HEK293 (cell line): ENCODE results near the gene SLC6A1.
A peak's percentile ranks its signal among the peaks of the same experiment; 100 is the strongest.

Experiments
- CTCF ChIA-PET: fragments of 350-600 bp; formaldehyde crosslinking; extraction: SDS; loops from one replicate; lab custom pipeline; 2021; ENCODE audit warnings: antibody characterized with exemption; lab: Yijun Ruan, JAX
- POLR2A ChIA-PET: fragments of 300-600 bp; formaldehyde crosslinking; extraction: SDS; loops from one replicate; lab custom pipeline; 2020; ENCODE audit warnings: antibody characterized with exemption, inconsistent platforms; lab: Yijun Ruan, JAX
- H3K27ac ChIP-seq: fragments of 200-500 bp; sonication (Bioruptor generic); 2 replicates; pipeline ENCODE4 v1.5.1; 2014; ENCODE audit warnings: low read depth, low read length, control low read depth, inconsistent platforms; ENCODE audit errors: extremely low read depth
- H3K36me3 ChIP-seq, 2 experiments: fragments of 200-500 bp in 1 of 2; sonication (Bioruptor generic) in 1 of 2; 1 replicate in 1 of 2; 2 replicates in 1 of 2; pipeline ENCODE4 v1.5.1; 2014 to 2017; ENCODE audit warnings: inconsistent platforms in 2 of 2, low read length in 2 of 2; ENCODE audit not compliant: control insufficient read depth in 2 of 2, insufficient read depth in 1 of 2
- H3K4me1 ChIP-seq: fragments of 200-500 bp; sonication (Bioruptor generic); 2 replicates; pipeline ENCODE4 v1.5.1; 2014; ENCODE audit warnings: mild to moderate bottlenecking, low read length, inconsistent platforms; ENCODE audit not compliant: control insufficient read depth, insufficient read depth
- H3K4me3 ChIP-seq: 2 replicates; pipeline ENCODE4 v1.5.1; 2011; ENCODE audit warnings: low read depth, mild to moderate bottlenecking, control low read depth, low read length, moderate library complexity
- H3K9me3 ChIP-seq: fragments of 200-500 bp; sonication (Bioruptor generic); 2 replicates; pipeline ENCODE4 v1.5.1; 2014; ENCODE audit warnings: low read depth, low read length, inconsistent platforms; ENCODE audit not compliant: control insufficient read depth, insufficient read depth
- BCL11A ChIP-seq: fragments of 450-650 bp; formaldehyde crosslinking; IDR thresholded peaks from 2 replicates; pipeline ENCODE4 v1.5.1; 2016; ENCODE audit warnings: low read depth, missing biosample characterization, missing genetic modification characterization
- CTCF ChIP-seq: fragments of 450-650 bp; formaldehyde crosslinking; IDR thresholded peaks from 2 replicates; pipeline ENCODE4 v1.5.1; 2016; ENCODE audit warnings: missing biosample characterization, missing genetic modification characterization
- EGR2 ChIP-seq: fragments of 450-650 bp; formaldehyde crosslinking; IDR thresholded peaks from 2 replicates; pipeline ENCODE4 v1.5.1; 2016; ENCODE audit warnings: low read depth, missing biosample characterization, missing genetic modification characterization
- GLIS1 ChIP-seq: fragments of 450-650 bp; formaldehyde crosslinking; IDR thresholded peaks from 2 replicates; pipeline ENCODE4 v1.5.1; 2016; ENCODE audit warnings: missing biosample characterization, missing genetic modification characterization
- HOXC10 ChIP-seq: sonication (generic); formaldehyde crosslinking; IDR thresholded peaks from 2 replicates; pipeline ENCODE4 v1.8.1; 2023; ENCODE audit warnings: mild to moderate bottlenecking, missing genetic modification reagents
- HOXD13 ChIP-seq: sonication (generic); formaldehyde crosslinking; IDR thresholded peaks from 2 replicates; pipeline ENCODE4 v1.8.0; 2022; ENCODE audit warnings: missing genetic modification reagents, borderline replicate concordance
- PRDM4 ChIP-seq: fragments of 450-650 bp; formaldehyde crosslinking; IDR thresholded peaks from 2 replicates; pipeline ENCODE4 v1.5.1; 2017; ENCODE audit warnings: missing biosample characterization, missing genetic modification characterization
- ZBTB10 ChIP-seq: fragments of 450-650 bp; formaldehyde crosslinking; IDR thresholded peaks from 2 replicates; pipeline ENCODE4 v1.5.1; 2016; ENCODE audit warnings: missing biosample characterization, missing genetic modification characterization
- ZFHX2 ChIP-seq: fragments of 450-650 bp; formaldehyde crosslinking; conservative IDR thresholded peaks from 2 replicates; pipeline ENCODE4 v1.5.1; 2016; ENCODE audit warnings: missing biosample characterization, missing genetic modification characterization
- ZFP69B ChIP-seq: fragments of 450-650 bp; formaldehyde crosslinking; IDR thresholded peaks from 2 replicates; pipeline ENCODE4 v1.5.1; 2016; ENCODE audit warnings: missing biosample characterization, missing genetic modification characterization
- ZNF26 ChIP-seq: fragments of 450-650 bp; formaldehyde crosslinking; IDR thresholded peaks from 2 replicates; pipeline ENCODE4 v1.5.1; 2016; ENCODE audit warnings: missing biosample characterization, missing genetic modification characterization
- ZNF280C ChIP-seq: fragments of 450-650 bp; formaldehyde crosslinking; IDR thresholded peaks from 2 replicates; pipeline ENCODE4 v1.5.1; 2016; ENCODE audit warnings: missing biosample characterization, missing genetic modification characterization
- ZNF366 ChIP-seq: fragments of 450-650 bp; formaldehyde crosslinking; conservative IDR thresholded peaks from 2 replicates; pipeline ENCODE4 v1.5.1; 2016; ENCODE audit warnings: missing biosample characterization, missing genetic modification characterization
- ZNF404 ChIP-seq: fragments of 450-650 bp; formaldehyde crosslinking; IDR thresholded peaks from 2 replicates; pipeline ENCODE4 v1.5.1; 2017; ENCODE audit warnings: missing biosample characterization, missing genetic modification characterization
- ZNF426 ChIP-seq: fragments of 450-650 bp; formaldehyde crosslinking; IDR thresholded peaks from 2 replicates; pipeline ENCODE4 v1.5.1; 2017; ENCODE audit warnings: missing biosample characterization, missing genetic modification characterization, mild to moderate bottlenecking, inconsistent platforms, moderate library complexity
- ZNF473 ChIP-seq: fragments of 450-650 bp; formaldehyde crosslinking; IDR thresholded peaks from 2 replicates; pipeline ENCODE4 v1.5.1; 2017; ENCODE audit warnings: missing biosample characterization, missing genetic modification characterization
- ZNF488 ChIP-seq: fragments of 450-650 bp; formaldehyde crosslinking; IDR thresholded peaks from 2 replicates; pipeline ENCODE4 v1.5.1; 2016; ENCODE audit warnings: missing biosample characterization, missing genetic modification characterization
- ZNF514 ChIP-seq: fragments of 450-650 bp; formaldehyde crosslinking; IDR thresholded peaks from 2 replicates; pipeline ENCODE4 v1.5.1; 2016; ENCODE audit warnings: missing biosample characterization, missing genetic modification characterization
- ZNF580 ChIP-seq: fragments of 450-650 bp; formaldehyde crosslinking; IDR thresholded peaks from 2 replicates; pipeline ENCODE4 v1.5.1; 2016; ENCODE audit warnings: missing biosample characterization, missing genetic modification characterization
- ZNF629 ChIP-seq: fragments of 450-650 bp; formaldehyde crosslinking; IDR thresholded peaks from 2 replicates; pipeline ENCODE4 v1.5.1; 2017; ENCODE audit warnings: missing biosample characterization, missing genetic modification characterization
- ZNF664 ChIP-seq: fragments of 450-650 bp; formaldehyde crosslinking; IDR thresholded peaks from 2 replicates; pipeline ENCODE4 v1.5.1; 2016; ENCODE audit warnings: missing biosample characterization, missing genetic modification characterization
- ZNF747 ChIP-seq: fragments of 450-650 bp; formaldehyde crosslinking; IDR thresholded peaks from 2 replicates; pipeline ENCODE4 v1.5.1; 2016; ENCODE audit warnings: missing biosample characterization, missing genetic modification characterization
- ZNF768 ChIP-seq: fragments of 450-650 bp; formaldehyde crosslinking; IDR thresholded peaks from 2 replicates; pipeline ENCODE4 v1.5.1; 2018; ENCODE audit warnings: missing biosample characterization, mild to moderate bottlenecking, missing genetic modification characterization
- ZSCAN30 ChIP-seq: fragments of 450-650 bp; IDR thresholded peaks from 2 replicates; pipeline ENCODE4 v1.5.1; 2018; ENCODE audit warnings: missing biosample characterization, mild to moderate bottlenecking, missing genetic modification characterization, moderate library complexity
- ZSCAN4 ChIP-seq: fragments of 450-650 bp; formaldehyde crosslinking; IDR thresholded peaks from 2 replicates; pipeline ENCODE4 v1.5.1; 2017; ENCODE audit warnings: missing biosample characterization, missing genetic modification characterization

SLC6A1 gene

GRCh38 chr3:11059090-11059798 lies 66.7 kb downstream of the SLC6A1 start:
- Histone ChIP-seq H3K27ac (no peak overlapping the region), H3K9me3 (no peaks in the 10 kb centered on the region), H3K4me3 (no peak overlapping the region), H3K4me1 (no peaks in the 10 kb centered on the region), H3K36me3 (no peaks in the 10 kb centered on the region)
- ChIA-PET POLR2A (no interaction called here), CTCF (interaction anchor here (0.6 to 5.8 kb wide), 59 partner anchors 9 to 1609 kb away, joined by 3 to 142 read pairs (median 5); partner anchors contain the start of gene HRH1)
- TF ChIP-seq ZNF280C (tag by site-specific recombination) (no peak), ZNF580 (tag by site-specific recombination) (no peak), ZSCAN30 (tag by site-specific recombination) (no peak), ZFP69B (tag by site-specific recombination) (no peak), GLIS1 (tag by site-specific recombination) (no peak), ZNF514 (tag by site-specific recombination) (no peak), BCL11A (tag by site-specific recombination) (no peak), CTCF (tag by site-specific recombination) (peak; percentile 73), ZNF629 (tag by site-specific recombination) (no peak), ZNF473 (tag by site-specific recombination) (no peak), ZNF768 (tag by site-specific recombination) (no peak), ZFHX2 (tag by site-specific recombination) (no peak), ZSCAN4 (tag by site-specific recombination) (no peak), ZBTB10 (tag by site-specific recombination) (no peak), HOXD13 (no peak), ZNF404 (no peak), ZNF488 (tag by site-specific recombination) (no peak), HOXC10 (CRISPR knock-in tag) (no peak), EGR2 (no peak), ZNF26 (tag by site-specific recombination) (no peak), ZNF664 (tag by site-specific recombination) (no peak), PRDM4 (tag by site-specific recombination) (no peak), ZNF426 (tag by site-specific recombination) (no peak), ZNF366 (tag by site-specific recombination) (peak; percentile 64), ZNF747 (no peak)
